ENCODE measurements around the gene RXYLT1.

Gene RXYLT1

GRCh38 chr12:63822352-63822751 lies 42.6 kb downstream of the RXYLT1 start:
- no peak for DNase-seq (ENCODE audit: low read depth in 1 of 2, low spot score in 1 of 2)
- H3K27ac ChIP-seq (replicated peaks): no peak overlapping the region

GRCh38 chr12:63823040-63823439 lies 43.3 kb downstream of the RXYLT1 start:
- Histone ChIP-seq H3K27ac (replicated peaks) (no peak overlapping the region), H3K27me3 (ENCODE audit: insufficient read depth, poor library complexity, severe bottlenecking) (peaks cover 2% of the 10 kb centered on the region), H3K4me3 (replicated peaks; ENCODE audit: insufficient read depth, low read length) (no peak overlapping the region)
- TF ChIP-seq POLR2AphosphoS5 (IDR thresholded peaks at IDR 0.05; ENCODE audit: low read depth) (no peak), GABPA (IDR thresholded peaks at IDR 0.05; ENCODE audit: low read depth) (no peak)
- DNase-seq (ENCODE audit: low read depth in 1 of 2, low spot score in 1 of 2): no peak

More at GRCh38 chr12:63822352-63822751, 42.6 kb downstream of the RXYLT1 start:
- H3K27me3 ChIP-seq (ENCODE audit: insufficient read depth, poor library complexity, severe bottlenecking): peaks cover 2% of the 10 kb centered on the region
- TF ChIP-seq SPI1 (IDR thresholded peaks at IDR 0.05; ENCODE audit: borderline replicate concordance, low read depth) (no peak), GABPA (IDR thresholded peaks at IDR 0.05; ENCODE audit: low read depth) (no peak), POLR2AphosphoS5 (IDR thresholded peaks at IDR 0.05; ENCODE audit: low read depth) (no peak), REST (IDR thresholded peaks at IDR 0.05; ENCODE audit: insufficient replicate concordance, low read depth) (no peak)
- TF ChIP-seq, protein P1, sequence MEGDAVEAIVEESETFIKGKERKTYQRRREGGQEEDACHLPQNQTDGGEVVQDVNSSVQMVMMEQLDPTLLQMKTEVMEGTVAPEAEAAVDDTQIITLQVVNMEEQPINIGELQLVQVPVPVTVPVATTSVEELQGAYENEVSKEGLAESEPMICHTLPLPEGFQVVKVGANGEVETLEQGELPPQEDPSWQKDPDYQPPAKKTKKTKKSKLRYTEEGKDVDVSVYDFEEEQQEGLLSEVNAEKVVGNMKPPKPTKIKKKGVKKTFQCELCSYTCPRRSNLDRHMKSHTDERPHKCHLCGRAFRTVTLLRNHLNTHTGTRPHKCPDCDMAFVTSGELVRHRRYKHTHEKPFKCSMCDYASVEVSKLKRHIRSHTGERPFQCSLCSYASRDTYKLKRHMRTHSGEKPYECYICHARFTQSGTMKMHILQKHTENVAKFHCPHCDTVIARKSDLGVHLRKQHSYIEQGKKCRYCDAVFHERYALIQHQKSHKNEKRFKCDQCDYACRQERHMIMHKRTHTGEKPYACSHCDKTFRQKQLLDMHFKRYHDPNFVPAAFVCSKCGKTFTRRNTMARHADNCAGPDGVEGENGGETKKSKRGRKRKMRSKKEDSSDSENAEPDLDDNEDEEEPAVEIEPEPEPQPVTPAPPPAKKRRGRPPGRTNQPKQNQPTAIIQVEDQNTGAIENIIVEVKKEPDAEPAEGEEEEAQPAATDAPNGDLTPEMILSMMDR (IDR thresholded peaks at IDR 0.05; ENCODE audit: insufficient read depth, low read length): no peak
- H3K4me3 ChIP-seq (replicated peaks; ENCODE audit: insufficient read depth, low read length): no peak overlapping the region

DNA sequence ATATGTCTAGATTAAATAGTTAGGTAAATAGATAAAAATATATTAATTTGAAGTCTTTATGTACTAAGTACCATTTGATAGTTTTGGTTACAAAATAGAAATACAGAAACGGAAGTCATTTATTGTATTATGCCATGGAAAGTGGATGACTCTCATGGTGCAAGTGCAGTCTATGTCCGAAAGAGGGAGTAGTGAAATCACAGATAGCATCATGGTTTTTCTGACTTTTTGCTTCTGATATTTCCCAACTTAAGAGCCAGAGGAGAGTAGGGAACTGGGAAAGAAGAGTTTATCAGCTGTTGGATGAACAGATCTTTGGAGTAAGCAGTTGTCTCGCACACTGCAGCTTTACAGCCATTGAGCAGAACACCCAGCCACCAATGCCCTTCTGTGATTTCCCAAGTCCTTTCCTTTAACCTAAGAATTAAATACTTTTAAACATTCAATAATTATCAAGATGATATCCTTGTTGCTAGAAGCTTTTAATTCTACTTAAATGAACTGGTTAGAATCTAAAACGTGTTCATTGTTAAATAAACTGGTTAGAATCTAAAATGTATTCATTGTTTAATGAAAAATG lies 46.4 kb downstream of the RXYLT1 start:
- Histone ChIP-seq H3K27ac (replicated peaks) (no peak overlapping the region), H3K4me3 (replicated peaks; ENCODE audit: insufficient read depth, low read length) (no peak overlapping the region), H3K27me3 (ENCODE audit: insufficient read depth, poor library complexity, severe bottlenecking) (peaks cover 2% of the 10 kb centered on the region)
- peak in 1 of 2 experiments; percentile 26 for DNase-seq (ENCODE audit: low read depth in 1 of 2, low spot score in 1 of 2)
- TF ChIP-seq GABPA (IDR thresholded peaks at IDR 0.05; ENCODE audit: low read depth) (no peak), POLR2AphosphoS5 (IDR thresholded peaks at IDR 0.05; ENCODE audit: low read depth) (no peak), REST (IDR thresholded peaks at IDR 0.05; ENCODE audit: insufficient replicate concordance, low read depth) (no peak), SPI1 (IDR thresholded peaks at IDR 0.05; ENCODE audit: borderline replicate concordance, low read depth) (peak; percentile 47; the same call in 1 of the 2 replicates)
- TF ChIP-seq, protein P1 (IDR thresholded peaks at IDR 0.05; ENCODE audit: insufficient read depth, low read length): peak; percentile 65

GRCh38 chr12:63828867-63829266 lies 49.2 kb downstream of the RXYLT1 start:
- Histone ChIP-seq H3K27me3 (ENCODE audit: insufficient read depth, poor library complexity, severe bottlenecking) (no peaks in the 10 kb centered on the region), H3K27ac (replicated peaks) (no peak overlapping the region), H3K4me3 (replicated peaks; ENCODE audit: insufficient read depth, low read length) (no peak overlapping the region)
- TF ChIP-seq POLR2AphosphoS5 (IDR thresholded peaks at IDR 0.05; ENCODE audit: low read depth) (no peak), REST (IDR thresholded peaks at IDR 0.05; ENCODE audit: insufficient replicate concordance, low read depth) (no peak), SPI1 (IDR thresholded peaks at IDR 0.05; ENCODE audit: borderline replicate concordance, low read depth) (no peak)
- DNase-seq (ENCODE audit: low read depth in 1 of 2, low spot score in 1 of 2): no peak

Data from HL-60 (cell line).